Measurements from ENCODE around the gene AGAP1.

DNA sequence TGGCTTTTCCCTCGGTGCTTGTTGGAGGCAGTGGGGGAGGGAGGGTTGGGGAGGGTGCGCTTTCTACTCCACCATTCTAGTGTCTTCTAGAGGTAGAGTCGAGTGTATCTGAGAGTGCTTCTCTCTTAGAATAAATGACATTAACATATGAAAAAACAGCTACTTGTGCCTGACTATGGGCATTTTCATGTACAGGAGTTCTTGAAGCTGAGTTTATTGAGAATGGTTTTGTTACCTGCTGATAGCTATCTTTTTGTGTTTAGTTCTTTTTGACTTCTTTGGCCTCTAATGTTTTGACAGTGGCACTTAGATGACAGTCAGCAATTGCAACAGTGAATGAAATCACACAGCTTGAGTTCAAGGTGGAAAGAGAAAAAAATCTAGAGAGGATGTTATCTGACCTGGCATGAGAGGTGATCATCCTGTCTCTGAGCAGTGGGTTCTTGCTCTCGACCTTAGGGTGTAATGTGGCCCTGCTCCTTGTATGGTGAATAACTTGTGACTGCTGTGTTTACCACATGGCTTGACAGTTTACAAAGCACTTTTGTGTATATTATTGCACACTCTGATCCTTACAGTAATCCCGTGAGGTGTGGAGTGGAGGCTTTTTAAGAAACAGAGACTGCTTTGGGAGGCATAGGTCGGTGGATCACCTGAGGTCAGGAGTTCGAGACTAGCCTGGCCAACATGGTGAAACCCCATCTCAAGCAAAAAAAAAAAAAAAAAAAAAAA lies 86.7 kb downstream of the AGAP1 start:
- TF ChIP-seq, protein P1, sequence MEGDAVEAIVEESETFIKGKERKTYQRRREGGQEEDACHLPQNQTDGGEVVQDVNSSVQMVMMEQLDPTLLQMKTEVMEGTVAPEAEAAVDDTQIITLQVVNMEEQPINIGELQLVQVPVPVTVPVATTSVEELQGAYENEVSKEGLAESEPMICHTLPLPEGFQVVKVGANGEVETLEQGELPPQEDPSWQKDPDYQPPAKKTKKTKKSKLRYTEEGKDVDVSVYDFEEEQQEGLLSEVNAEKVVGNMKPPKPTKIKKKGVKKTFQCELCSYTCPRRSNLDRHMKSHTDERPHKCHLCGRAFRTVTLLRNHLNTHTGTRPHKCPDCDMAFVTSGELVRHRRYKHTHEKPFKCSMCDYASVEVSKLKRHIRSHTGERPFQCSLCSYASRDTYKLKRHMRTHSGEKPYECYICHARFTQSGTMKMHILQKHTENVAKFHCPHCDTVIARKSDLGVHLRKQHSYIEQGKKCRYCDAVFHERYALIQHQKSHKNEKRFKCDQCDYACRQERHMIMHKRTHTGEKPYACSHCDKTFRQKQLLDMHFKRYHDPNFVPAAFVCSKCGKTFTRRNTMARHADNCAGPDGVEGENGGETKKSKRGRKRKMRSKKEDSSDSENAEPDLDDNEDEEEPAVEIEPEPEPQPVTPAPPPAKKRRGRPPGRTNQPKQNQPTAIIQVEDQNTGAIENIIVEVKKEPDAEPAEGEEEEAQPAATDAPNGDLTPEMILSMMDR (IDR thresholded peaks at IDR 0.05) = no peak
- no peak for TF ChIP-seq POLR2A (IDR thresholded peaks at IDR 0.05)
